HEK293 (cell line): ENCODE data around the gene SURF2.

Experiments used
- CTCF ChIP-seq: fragments of 450-650 bp; formaldehyde crosslinking; IDR thresholded peaks from 2 replicates; pipeline ENCODE4 v1.5.1; 2016; ENCODE audit warnings: missing biosample characterization, missing genetic modification characterization
- KLF9 ChIP-seq: fragments of 450-650 bp; formaldehyde crosslinking; IDR thresholded peaks from 2 replicates; pipeline ENCODE4 v1.5.1; 2016; ENCODE audit warnings: missing biosample characterization, missing genetic modification characterization, low read depth
- ZBTB1 ChIP-seq: fragments of 450-650 bp; formaldehyde crosslinking; IDR thresholded peaks from 2 replicates; pipeline ENCODE4 v1.5.1; 2016; ENCODE audit warnings: missing biosample characterization, missing genetic modification characterization
- ZBTB26 ChIP-seq: fragments of 450-650 bp; formaldehyde crosslinking; optimal IDR thresholded peaks from 2 replicates; pipeline ENCODE3; 2016; ENCODE audit warnings: missing biosample characterization, mild to moderate bottlenecking, missing genetic modification characterization
- ZNF133 ChIP-seq: fragments of 450-650 bp; formaldehyde crosslinking; IDR thresholded peaks from 2 replicates; pipeline ENCODE4 v1.5.1; 2016; ENCODE audit warnings: missing biosample characterization, missing genetic modification characterization
- ZNF146 ChIP-seq: fragments of 450-650 bp; formaldehyde crosslinking; IDR thresholded peaks from 2 replicates; pipeline ENCODE4 v1.5.1; 2016; ENCODE audit warnings: missing biosample characterization, missing genetic modification characterization
- ZNF423 ChIP-seq: fragments of 450-650 bp; formaldehyde crosslinking; IDR thresholded peaks from 2 replicates; pipeline ENCODE4 v1.5.1; 2016; ENCODE audit warnings: missing biosample characterization, missing genetic modification characterization

GRCh38 chr9:133340256-133340655 lies 16.1 kb upstream of the SURF2 start:
- TF ChIP-seq ZNF423 (tag by site-specific recombination) (no peak), CTCF (tag by site-specific recombination) (no peak), ZNF146 (tag by site-specific recombination) (no peak), ZBTB1 (no peak), ZBTB26 (tag by site-specific recombination) (no peak), ZNF133 (tag by site-specific recombination) (no peak), KLF9 (tag by site-specific recombination) (no peak)
